IMR-90 (cell line): ENCODE results near the gene HDGF. TPM values are rescaled to one million over a fixed set of nuclear protein-coding genes. Genes with fewer than 3 reads are reported as not detected.

Source experiments
- ATAC-seq: fragments of 200-7000 bp; cut with Tn5 transposase; 2 replicates; pipeline ENCODE4 v1.9.1; 2020; ENCODE audit warnings: low read depth, mild to moderate bottlenecking, moderate library complexity
- BruUV-seq: library from RNA; stranded (reverse); fragments of 400-500 nt; replicated peaks from 2 replicates; lab custom pipeline; 2021; lab: Mats Ljungman, UMichigan
- CTCF ChIA-PET: fragments of 300-600 bp; formaldehyde crosslinking; extraction: SDS; loops from one replicate; lab custom pipeline; 2021; ENCODE audit warnings: antibody characterized with exemption; lab: Yijun Ruan, JAX
- POLR2A ChIA-PET: fragments of 300-600 bp; sonication (Branson Sonifier 250); formaldehyde crosslinking; loops from one replicate; lab custom pipeline; 2022; ENCODE audit warnings: antibody characterized with exemption; ENCODE audit not compliant: unreplicated experiment; lab: Charles Lee
- DNase-seq: peaks from one replicate; pipeline ENCODE4 v3.0.0; 2013
- H2AFZ ChIP-seq: replicated peaks from 2 replicates; pipeline ENCODE3; 2013; ENCODE audit warnings: low read length, mild to moderate bottlenecking; ENCODE audit not compliant: poor library complexity
- H2AK5ac ChIP-seq: 2 replicates; pipeline ENCODE4 v1.6.1; 2013; ENCODE audit warnings: low read depth, low read length, inconsistent platforms
- H2AK9ac ChIP-seq: replicated peaks from 2 replicates; pipeline ENCODE3; 2013; ENCODE audit warnings: mild to moderate bottlenecking, low read depth, low read length, moderate library complexity; ENCODE audit not compliant: poor library complexity
- H2BK120ac ChIP-seq: 2 replicates; pipeline ENCODE4 v1.6.1; 2013; ENCODE audit warnings: low read depth, low read length, inconsistent platforms
- H2BK15ac ChIP-seq: 3 replicates; pipeline ENCODE4 v1.6.1; 2013; ENCODE audit warnings: low read depth, low read length, inconsistent platforms
- H2BK20ac ChIP-seq: 2 replicates; pipeline ENCODE4 v1.6.1; 2013; ENCODE audit warnings: low read depth, mild to moderate bottlenecking, inconsistent platforms, low read length, moderate library complexity
- H2BK5ac ChIP-seq: 2 replicates; pipeline ENCODE4 v1.6.1; 2013; ENCODE audit warnings: mild to moderate bottlenecking, low read depth, low read length, inconsistent platforms; ENCODE audit not compliant: poor library complexity, severe bottlenecking
- H3K14ac ChIP-seq: replicated peaks from 2 replicates; pipeline ENCODE4 v1.6.1; 2013; ENCODE audit warnings: low read depth, low read length, inconsistent platforms
- H3K18ac ChIP-seq: 2 replicates; pipeline ENCODE4 v1.6.1; 2013; ENCODE audit warnings: low read depth, low read length, control low read depth
- H3K23ac ChIP-seq: 2 replicates; pipeline ENCODE4 v1.6.1; 2013; ENCODE audit warnings: low read depth, low read length, inconsistent platforms
- H3K27ac ChIP-seq: 2 replicates; pipeline ENCODE4 v1.5.1; 2013; ENCODE audit warnings: mild to moderate bottlenecking, control low read depth, low read length; ENCODE audit not compliant: insufficient read depth
- H3K27me3 ChIP-seq: 2 replicates; pipeline ENCODE4 v1.6.1; 2013; ENCODE audit warnings: low read length; ENCODE audit not compliant: control insufficient read depth, insufficient read depth
- H3K36me3 ChIP-seq: 2 replicates; pipeline ENCODE4 v1.6.1; 2013; ENCODE audit warnings: low read length, mixed read lengths; ENCODE audit not compliant: control insufficient read depth, insufficient read depth
- H3K4ac ChIP-seq: 2 replicates; pipeline ENCODE4 v1.6.1; 2013; ENCODE audit warnings: low read depth, low read length, inconsistent platforms
- H3K4me1 ChIP-seq: 2 replicates; pipeline ENCODE4 v1.6.1; 2013; ENCODE audit warnings: low read length, mixed read lengths; ENCODE audit not compliant: control insufficient read depth, insufficient read depth
- H3K4me2 ChIP-seq: 2 replicates; pipeline ENCODE4 v1.6.1; 2013; ENCODE audit warnings: low read depth, mild to moderate bottlenecking, control low read depth, low read length, moderate library complexity
- H3K4me3 ChIP-seq: 2 replicates; pipeline ENCODE4 v1.5.1; 2013; ENCODE audit warnings: low read depth, mild to moderate bottlenecking, control low read depth, low read length, moderate library complexity; ENCODE audit not compliant: insufficient read depth
- H3K56ac ChIP-seq: 2 replicates; pipeline ENCODE4 v1.6.1; 2013; ENCODE audit warnings: low read length, inconsistent platforms; ENCODE audit not compliant: insufficient read depth; ENCODE audit errors: extremely low read depth
- H3K79me1 ChIP-seq, 2 experiments: 2 replicates each; pipeline ENCODE4 v1.6.1; 2013; ENCODE audit warnings: low read length in 2 of 2, inconsistent platforms in 1 of 2, low read depth in 1 of 2
- H3K9ac ChIP-seq: 2 replicates; pipeline ENCODE4 v1.6.1; 2013; ENCODE audit warnings: low read depth, low read length, control low read depth
- H3K9me1 ChIP-seq: 2 replicates; pipeline ENCODE4 v1.6.1; 2013; ENCODE audit warnings: low read length, inconsistent platforms; ENCODE audit not compliant: insufficient read depth
- H3K9me3 ChIP-seq: 2 replicates; pipeline ENCODE4 v1.6.1; 2013; ENCODE audit warnings: low read length; ENCODE audit not compliant: control insufficient read depth, insufficient read depth
- H4K20me1 ChIP-seq: 2 replicates; pipeline ENCODE4 v1.6.1; 2013; ENCODE audit warnings: low read length, inconsistent platforms; ENCODE audit not compliant: insufficient read depth
- H4K5ac ChIP-seq: 2 replicates; pipeline ENCODE4 v1.6.1; 2013; ENCODE audit warnings: mild to moderate bottlenecking, low read depth, low read length, control low read depth
- H4K8ac ChIP-seq, 2 experiments: 2 replicates each; pipeline ENCODE4 v1.6.1; 2013; ENCODE audit warnings: low read depth in 2 of 2, low read length in 2 of 2, control low read depth in 1 of 2, inconsistent platforms in 1 of 2
- H4K91ac ChIP-seq: 2 replicates; pipeline ENCODE4 v1.6.1; 2013; ENCODE audit warnings: low read depth, low read length, inconsistent platforms; ENCODE audit not compliant: insufficient read depth
- BHLHE40 ChIP-seq: fragments of 150-350 bp; IDR thresholded peaks from 2 replicates; pipeline ENCODE4 v1.6.1; 2016; ENCODE audit warnings: mild to moderate bottlenecking, low read depth, low read length
- CHD1 ChIP-seq: IDR thresholded peaks from 2 replicates; pipeline ENCODE4 v1.6.1; 2012; ENCODE audit warnings: low read depth, low read length, improper control_type of control experiment
- ELK1 ChIP-seq: fragments of 150-350 bp; IDR thresholded peaks from 2 replicates; pipeline ENCODE4 v1.6.1; 2016; ENCODE audit warnings: low read depth, mild to moderate bottlenecking, low read length, moderate library complexity, borderline replicate concordance
- FOS ChIP-seq: fragments of 150-350 bp; IDR thresholded peaks from 2 replicates; pipeline ENCODE4 v1.6.1; 2016; ENCODE audit warnings: low read depth, low read length
- RCOR1 ChIP-seq: IDR thresholded peaks from 2 replicates; pipeline ENCODE4 v1.6.1; 2012; ENCODE audit warnings: mild to moderate bottlenecking, low read length, improper control_type of control experiment; ENCODE audit not compliant: insufficient replicate concordance
- RFX5 ChIP-seq: IDR thresholded peaks from 2 replicates; pipeline ENCODE4 v1.8.0; 2012; ENCODE audit warnings: low read depth, mild to moderate bottlenecking, low read length, moderate library complexity
- WGBS, 2 experiments: methylation state at CpG; one replicate each; pipeline versions ENCODE4 v1.1.5 to v1.1.7; 2013; ENCODE audit warnings: missing lambda C conversion rate in 2 of 2; ENCODE audit not compliant: insufficient read length in 1 of 2; ENCODE audit errors: extremely low coverage in 2 of 2; 5-methylcytosine and 5-hydroxymethylcytosine counted together
- dilution Hi-C: fragments of 300-500 bp; cut with HindIII; formaldehyde crosslinking; loops from one replicate; pipeline ENCODE4 v1.14.3; 2018; ENCODE audit warnings: low sequenced_read_pairs; ENCODE audit not compliant: unreplicated experiment
- in situ Hi-C: fragments of 300-500 bp; cut with MboI; formaldehyde crosslinking; loops from 3 replicates; pipeline ENCODE4 v1.14.3; 2019; ENCODE audit warnings: low sequenced_read_pairs, inconsistent platforms, mixed read lengths
- intact Hi-C: fragments of 100-400 bp; cut with micrococcal nuclease; formaldehyde crosslinking; loops from 2 replicates; pipeline ENCODE4 v1.10.0; 2022
- polyA plus RNA-seq, 3 experiments: library from polyadenylated mRNA; depleted of rRNA; stranded (reverse); fragments of >200 nt; gene quantifications; 2 replicates each; pipeline ENCODE4 v1.2.3, GENCODE V29; 2012; ENCODE audit warnings: low replicate concordance in 1 of 3
- total RNA-seq: library from RNA; depleted of rRNA; stranded (reverse); fragments of >200 nt; gene quantifications from 2 replicates; pipeline ENCODE4 v1.2.3, GENCODE V29; 2012

Gene HDGF
- total and polyA plus RNA-seq, 2 of the 4 experiments (the other 2 are of a cell fraction) = 94.6 to 123 TPM

- in situ Hi-C loops (loop anchor here (10.0 kb wide), 1 partner anchor 191 kb away; no protein-coding TSS in a partner anchor), intact Hi-C loops (loop anchor here (1.0 kb wide), 1 partner anchor 167 kb away; no protein-coding TSS in a partner anchor), dilution Hi-C loops (no loop called here)
- ChIA-PET CTCF (interaction anchor here (1.8 kb wide), 1 partner anchor 32 kb away, joined by 5 read pairs; no protein-coding TSS in a partner anchor), POLR2A (no interaction called here)
- H2BK5ac ChIP-seq = no peak overlapping the region
- no peak overlapping the region for H2AK5ac ChIP-seq
- no peak overlapping the region for H3K23ac ChIP-seq
- H2BK15ac ChIP-seq = no peak overlapping the region
- no peak overlapping the region for H2BK120ac ChIP-seq
- TF ChIP-seq RCOR1 (no peak), FOS (no peak), ELK1 (no peak), BHLHE40 (no peak), CHD1 (no peak), RFX5 (no peak)
- ATAC-seq (no peak), DNase-seq (no peak)
- H3K18ac ChIP-seq = no peak overlapping the region
- no peak overlapping the region for H3K4me3 ChIP-seq
- H4K5ac ChIP-seq = no peak overlapping the region
- H3K9me1 ChIP-seq = no peaks in the 10 kb centered on the region
- peaks cover 6% of the 10 kb centered on the region; the same call in 1 of the 2 replicates for H3K4me1 ChIP-seq
- no peaks in the 10 kb centered on the region for H3K79me1 ChIP-seq
- WGBS, 2 experiments = 89% methylated on average over 4 of the region's 12 CpGs; no CpG with 5 or more reads in 1 of the 2 experiments
- no peak overlapping the region for H3K14ac ChIP-seq
- no peak overlapping the region for H3K9ac ChIP-seq
- H2AK9ac ChIP-seq = no peak overlapping the region
- H4K20me1 ChIP-seq = no peaks in the 10 kb centered on the region
- no peak overlapping the region for H3K4me2 ChIP-seq
- no peak overlapping the region for H4K8ac ChIP-seq
- H3K4ac ChIP-seq = no peak overlapping the region
- no peak overlapping the region for H4K91ac ChIP-seq
- H3K27ac ChIP-seq = no peak overlapping the region
- H2AFZ ChIP-seq = no peak overlapping the region
- H3K56ac ChIP-seq = no peak overlapping the region
- no peaks in the 10 kb centered on the region for H3K9me3 ChIP-seq
- H3K36me3 ChIP-seq = no peaks in the 10 kb centered on the region
- BruUV-seq = no TSS peak
- peaks cover 6% of the 10 kb centered on the region; the same call in 1 of the 2 replicates for H3K27me3 ChIP-seq
- no peak overlapping the region for H2BK20ac ChIP-seq
These were observed 57.4 kb downstream of the HDGF start for GRCh38 chr1:156693848-156694689.
